ENCODE data around the gene GFOD2.

Gene GFOD2

DNA sequence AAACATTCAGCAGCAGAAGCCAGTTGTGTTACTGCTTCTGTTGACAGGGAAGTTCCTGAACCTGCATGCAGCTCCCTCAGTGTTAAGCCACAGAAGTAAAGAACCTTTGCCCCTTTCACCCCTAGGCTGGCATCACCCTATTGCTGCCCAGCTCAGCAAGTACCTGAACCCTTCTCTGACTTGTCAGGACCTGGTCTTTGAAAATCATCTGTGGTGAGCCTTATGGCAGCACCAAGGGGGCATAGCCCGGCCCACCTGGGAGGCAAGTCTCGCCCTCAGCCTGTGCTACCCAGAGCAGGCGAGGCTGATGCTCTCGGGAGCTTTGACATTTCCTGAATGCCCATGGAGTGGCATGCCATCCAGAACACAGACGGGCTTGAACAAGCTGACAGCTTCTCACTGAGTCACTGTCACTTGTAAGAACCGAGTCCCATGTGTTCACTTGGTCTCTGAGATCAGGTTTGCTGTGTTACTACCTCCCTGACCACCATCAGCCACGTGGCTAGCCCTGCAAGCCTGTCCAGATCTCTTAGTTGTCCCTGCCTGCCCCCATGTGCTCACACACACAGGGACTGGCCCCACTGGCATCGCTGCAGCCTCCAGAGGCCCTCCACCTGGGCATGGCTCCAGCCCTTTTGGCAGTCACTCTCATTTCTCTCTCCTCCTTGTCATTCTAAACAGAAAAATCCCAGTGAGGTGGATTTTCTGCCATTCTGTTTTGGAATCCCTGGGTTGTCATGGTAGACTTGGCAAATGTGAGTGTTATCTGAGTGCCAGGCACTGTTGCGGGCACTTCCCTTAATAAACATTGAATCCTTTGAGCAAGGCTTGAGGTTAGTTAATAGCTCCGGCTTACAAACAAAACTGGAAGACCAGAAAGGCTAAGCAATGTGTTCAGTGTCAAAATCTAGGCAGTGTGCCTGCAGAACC lies 77.1 kb downstream of the GFOD2 start:
- DNase-seq (ENCODE audit: low read depth): no peak

DNA sequence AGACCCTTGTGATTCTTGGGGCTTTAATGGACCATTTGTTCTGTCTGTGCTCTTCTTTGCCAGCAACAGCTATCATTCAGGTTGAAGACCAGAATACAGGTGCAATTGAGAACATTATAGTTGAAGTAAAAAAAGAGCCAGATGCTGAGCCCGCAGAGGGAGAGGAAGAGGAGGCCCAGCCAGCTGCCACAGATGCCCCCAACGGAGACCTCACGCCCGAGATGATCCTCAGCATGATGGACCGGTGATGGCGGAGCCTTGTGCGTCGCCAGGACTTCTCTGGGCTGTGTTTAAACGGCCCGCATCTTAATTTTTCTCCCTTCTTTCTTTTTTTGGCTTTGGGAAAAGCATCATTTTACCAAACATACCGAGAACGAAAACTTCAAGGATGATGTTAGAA lies 81.5 kb downstream of the GFOD2 start:
- DNase-seq (ENCODE audit: low read depth): no peak

- DNase-seq (ENCODE audit: low read depth): no peak
Observed at GRCh38 chr16:67636713-67637112, 82.4 kb downstream of the GFOD2 start.

DNA sequence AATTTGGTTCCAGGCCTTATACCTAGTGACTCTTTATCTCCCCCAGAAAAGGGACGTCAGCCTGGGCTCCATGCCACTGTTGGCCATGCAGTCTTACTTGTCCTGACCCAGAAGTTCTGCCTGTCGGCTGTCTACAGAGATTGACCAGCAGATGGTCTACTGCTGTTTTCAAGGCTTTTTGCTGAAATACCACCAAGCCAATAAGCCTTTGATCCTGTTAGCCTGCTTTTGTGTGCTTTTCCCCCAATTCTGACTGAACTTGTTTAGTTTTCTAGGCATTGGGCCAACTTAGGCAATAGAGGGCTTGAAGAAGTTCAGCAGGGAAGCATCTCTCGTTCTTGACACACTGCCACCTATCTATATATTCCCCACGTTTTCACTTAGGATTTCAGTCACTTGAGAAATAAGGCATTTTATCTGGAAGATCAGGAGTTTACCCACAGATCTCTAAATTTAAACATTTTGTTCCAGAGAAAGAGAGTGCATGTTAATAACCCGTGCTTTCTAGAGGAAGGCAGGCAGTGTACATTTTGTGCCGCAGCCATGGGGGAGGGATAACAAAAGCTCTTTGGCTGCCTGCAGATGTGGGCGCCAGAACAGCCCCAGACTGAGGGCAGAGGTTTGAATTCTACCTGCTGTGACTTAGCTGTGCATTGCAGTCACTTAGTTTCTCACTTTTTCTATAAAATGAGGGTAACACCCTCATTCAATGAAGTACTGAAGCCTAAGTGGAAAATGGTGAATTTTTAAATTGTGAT lies 86.5 kb downstream of the GFOD2 start:
- DNase-seq (ENCODE audit: low read depth): no peak

DNA sequence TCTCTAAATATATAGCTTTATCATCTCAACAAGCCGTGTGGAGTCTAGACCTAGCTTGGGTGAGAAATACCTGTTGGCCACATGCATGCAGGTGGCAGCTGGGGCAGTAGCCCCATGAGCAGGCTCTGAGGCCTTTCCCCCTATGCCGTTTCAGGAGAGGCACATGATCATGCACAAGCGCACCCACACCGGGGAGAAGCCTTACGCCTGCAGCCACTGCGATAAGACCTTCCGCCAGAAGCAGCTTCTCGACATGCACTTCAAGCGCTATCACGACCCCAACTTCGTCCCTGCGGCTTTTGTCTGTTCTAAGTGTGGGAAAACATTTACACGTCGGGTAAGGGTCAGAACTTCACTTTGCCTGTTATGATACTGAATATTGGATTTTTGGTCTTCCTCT lies 90.9 kb downstream of the GFOD2 start:
- DNase-seq (ENCODE audit: low read depth): no peak

Measured in activated T-cell treated with anti-CD3 and anti-CD28 coated beads for 48 hours (primary cell).